HS-5 (cell line): ENCODE measurements around the gene ABHD6.
"Not testable (repeated sequence)": the region's sequence is repeated elsewhere in the genome, so short reads cannot be mapped to it uniquely, and the experiment has no call there.

Source experiments
- DNase-seq: peaks from one replicate; pipeline ENCODE4 v3.0.0-alpha.2; 2012; ENCODE audit warnings: low read depth

The ABHD6 gene

DNA sequence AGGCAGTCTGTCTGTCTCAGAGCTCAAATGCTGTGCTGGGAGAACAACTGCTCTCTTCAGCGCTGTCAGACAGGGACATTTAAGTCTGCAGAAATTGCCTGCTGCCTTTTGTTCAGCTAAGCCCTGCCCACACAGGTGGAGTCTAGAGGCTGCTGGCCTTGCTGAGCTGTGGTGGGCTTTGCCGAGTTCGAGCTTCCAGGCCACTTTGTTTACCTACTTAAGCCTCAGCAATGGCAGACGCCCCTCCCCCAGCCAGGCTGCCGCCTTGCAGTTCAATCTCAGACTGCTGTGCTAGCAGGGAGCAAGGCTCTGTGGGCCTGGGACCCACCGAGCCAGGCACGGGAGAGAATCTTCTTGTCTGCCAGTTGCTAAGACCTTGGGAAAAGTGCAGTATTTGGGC, 43.5 kb downstream of the ABHD6 start:
- DNase-seq, result no peak

DNA sequence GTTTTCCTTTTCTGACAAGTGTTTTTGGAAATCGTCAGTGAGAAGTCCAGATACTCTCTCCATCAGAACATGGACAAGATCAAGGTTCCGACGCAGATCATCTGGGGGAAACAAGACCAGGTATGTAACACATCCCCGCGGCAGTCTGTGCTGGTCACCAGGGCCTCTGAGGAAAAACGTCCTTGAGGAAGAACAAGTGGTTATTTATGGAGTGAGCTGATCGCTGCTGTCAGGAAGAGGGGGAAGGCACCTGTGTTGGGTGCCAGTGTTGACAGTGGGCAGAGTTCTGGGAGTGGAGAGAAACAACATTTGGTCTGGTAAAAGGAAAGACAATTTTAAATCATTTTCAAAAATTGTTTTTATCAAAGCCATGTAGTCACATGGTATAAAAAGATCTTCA, 47.7 kb downstream of the ABHD6 start:
- DNase-seq, result no peak

DNA sequence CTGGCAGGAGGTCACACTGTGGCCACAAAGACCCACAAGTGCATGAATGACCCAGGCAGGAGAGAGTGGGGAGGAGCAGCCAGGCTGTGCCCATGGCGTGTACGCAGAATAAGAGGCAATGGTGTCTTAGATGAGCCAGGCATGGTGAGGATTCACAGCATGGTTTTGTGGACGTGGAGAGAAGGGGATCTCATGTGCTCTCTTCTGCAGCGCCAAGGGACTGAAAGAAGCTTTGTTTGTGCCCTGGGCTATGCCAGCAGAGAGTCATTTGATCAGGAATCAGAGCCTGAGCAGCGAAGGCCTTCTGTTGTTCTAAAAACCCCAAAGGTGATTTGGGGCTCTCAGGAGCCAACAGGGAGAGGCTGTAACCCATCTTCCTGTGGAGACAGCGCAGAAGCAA, 49.8 kb downstream of the ABHD6 start:
- DNase-seq, result no peak

DNA sequence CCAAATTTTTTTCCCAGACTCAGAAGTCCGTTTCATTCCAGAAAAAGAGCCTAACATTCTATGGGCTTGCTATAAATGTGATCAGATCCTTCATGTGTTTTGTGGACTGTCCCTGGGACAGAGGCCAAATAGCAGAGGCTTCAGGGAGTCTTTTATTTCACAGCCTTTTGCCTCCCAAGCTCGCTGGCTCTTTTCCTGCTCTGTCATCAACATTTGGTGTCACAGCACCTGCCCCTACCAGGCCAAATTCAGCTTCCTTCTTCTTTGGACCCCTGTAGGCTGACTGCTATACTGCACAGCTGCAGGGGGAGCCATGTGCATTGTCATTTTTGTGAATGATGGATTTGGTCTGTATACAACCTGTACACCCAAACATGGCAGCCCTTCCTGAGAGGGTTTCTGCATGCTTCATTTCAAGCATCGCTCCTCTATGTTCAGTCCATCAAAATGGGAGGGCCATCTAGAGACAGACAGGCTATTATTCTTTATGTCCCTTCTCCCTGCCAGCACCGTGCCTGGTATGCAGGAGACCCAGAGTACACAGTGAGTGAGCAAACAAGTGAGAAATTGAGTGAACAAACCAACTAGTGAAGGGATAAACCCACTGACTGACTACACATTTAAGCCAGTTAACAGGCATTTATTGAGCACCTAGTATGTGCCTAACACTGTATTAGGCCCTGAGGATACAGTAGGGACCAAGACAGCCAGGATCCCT, 50.6 kb downstream of the ABHD6 start:
- no peak for DNase-seq

DNA sequence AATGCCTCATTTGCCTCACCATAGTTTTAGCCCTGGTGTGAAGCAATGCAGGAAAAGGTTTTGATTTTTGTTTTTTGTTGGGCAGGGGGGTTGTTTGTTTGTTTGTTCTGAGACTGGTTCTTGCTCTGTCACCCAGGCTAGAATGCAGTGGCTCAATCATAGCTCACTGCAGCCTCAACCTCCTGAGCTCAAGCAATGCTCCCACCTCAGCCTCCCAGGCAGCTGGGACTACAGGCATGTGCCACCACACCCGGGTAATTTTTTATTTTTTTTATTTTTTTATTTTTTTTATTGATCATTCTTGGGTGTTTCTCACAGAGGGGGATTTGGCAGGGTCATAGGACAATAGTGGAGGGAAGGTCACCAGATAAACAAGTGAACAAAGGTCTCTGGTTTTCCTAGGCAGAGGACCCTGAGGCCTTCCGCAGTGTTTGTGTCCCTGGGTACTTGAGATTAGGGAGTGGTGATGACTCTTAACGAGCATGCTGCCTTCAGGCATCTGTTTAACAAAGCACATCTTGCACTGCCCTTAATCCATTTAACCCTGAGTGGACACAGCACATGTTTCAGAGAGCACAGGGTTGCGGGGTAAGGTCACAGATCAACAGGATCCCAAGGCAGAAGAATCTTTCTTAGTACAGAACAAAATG, 51.5 kb downstream of the ABHD6 start:
- DNase-seq, result not testable (repeated sequence)

DNA sequence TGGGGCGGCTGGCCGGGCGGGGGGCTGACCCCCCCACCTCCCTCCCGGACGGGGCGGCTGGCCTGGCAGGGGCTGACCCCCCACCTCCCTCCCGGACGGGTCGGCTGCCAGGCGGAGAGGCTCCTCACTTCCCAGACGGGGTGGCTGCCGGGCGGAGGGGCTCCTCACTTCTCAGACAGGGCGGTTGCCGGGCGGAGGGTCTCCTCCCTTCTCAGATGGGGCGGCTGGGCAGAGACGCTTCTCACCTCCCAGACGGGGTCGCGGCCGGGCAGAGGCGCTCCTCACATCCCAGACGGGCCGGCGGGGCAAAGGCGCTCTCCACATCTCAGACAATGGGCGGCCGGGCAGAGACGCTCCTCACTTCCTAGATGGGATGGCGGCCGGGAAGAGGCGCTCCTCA, 52.9 kb downstream of the ABHD6 start:
- not testable (repeated sequence) for DNase-seq

DNA sequence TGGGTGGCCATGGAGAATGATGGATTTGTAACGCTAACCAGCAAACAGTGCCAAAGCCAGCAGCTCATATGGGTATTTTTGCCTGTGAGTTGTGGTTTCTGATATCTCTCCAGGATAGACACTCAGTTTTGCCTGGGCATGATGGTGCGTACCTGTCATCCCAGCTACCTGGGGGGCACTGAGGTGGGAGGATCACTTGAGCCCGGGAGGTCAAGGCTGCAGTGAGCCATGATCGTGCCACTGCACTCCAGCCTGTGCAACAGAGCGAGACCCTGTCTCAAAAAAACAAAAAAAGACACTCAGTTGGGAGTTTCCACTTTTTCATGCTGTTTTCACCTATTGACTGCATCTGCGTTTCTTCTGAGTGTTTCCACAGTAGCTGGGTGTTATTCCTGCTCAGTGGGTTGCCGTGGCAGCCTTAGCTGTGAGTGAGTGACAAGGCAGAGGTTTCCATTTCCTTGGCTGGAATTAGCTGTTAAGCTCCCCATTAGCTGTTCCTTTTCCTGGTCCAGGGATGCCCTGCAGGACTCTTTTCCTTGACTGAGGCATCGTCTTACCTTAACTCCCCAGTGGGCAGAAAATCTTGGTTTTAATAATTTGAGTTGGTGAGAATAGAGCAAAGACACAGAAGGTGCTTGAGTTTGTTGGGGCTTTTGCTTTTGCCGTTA, 54.2 kb downstream of the ABHD6 start:
- DNase-seq, result no peak

DNA sequence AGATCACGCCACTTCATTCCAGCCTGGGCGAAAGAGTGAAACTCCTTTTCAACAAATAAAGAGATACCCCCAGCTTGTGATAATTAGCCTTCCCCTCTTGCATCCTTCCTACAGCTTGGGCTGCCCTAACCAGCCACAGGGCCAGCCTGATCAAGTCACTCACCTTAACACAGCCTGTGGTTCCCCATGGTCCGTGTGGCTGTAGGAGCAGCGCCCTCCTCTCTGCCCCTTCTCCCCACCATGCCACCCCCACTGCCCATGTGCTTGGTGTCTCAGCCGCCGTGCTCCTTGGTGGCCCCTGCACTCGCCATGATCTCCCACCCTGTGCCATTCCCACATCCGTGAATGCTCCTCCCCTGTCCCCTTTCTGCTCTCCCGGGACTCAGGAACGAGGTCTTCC, 55.3 kb downstream of the ABHD6 start:
- DNase-seq, result no peak

DNA sequence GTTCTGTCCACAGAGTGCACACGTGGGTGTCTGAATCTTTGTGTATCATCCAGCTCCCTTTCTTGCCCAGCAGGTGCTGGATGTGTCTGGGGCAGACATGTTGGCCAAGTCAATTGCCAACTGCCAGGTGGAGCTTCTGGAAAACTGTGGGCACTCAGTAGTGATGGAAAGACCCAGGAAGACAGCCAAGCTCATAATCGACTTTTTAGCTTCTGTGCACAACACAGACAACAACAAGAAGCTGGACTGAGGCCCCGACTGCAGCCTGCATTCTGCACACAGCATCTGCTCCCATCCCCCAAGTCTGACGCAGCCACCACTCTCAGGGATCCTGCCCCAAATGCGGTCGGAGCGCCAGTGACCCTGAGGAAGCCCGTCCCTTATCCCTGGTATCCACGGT, 55.9 kb downstream of the ABHD6 start:
- no peak for DNase-seq

DNA sequence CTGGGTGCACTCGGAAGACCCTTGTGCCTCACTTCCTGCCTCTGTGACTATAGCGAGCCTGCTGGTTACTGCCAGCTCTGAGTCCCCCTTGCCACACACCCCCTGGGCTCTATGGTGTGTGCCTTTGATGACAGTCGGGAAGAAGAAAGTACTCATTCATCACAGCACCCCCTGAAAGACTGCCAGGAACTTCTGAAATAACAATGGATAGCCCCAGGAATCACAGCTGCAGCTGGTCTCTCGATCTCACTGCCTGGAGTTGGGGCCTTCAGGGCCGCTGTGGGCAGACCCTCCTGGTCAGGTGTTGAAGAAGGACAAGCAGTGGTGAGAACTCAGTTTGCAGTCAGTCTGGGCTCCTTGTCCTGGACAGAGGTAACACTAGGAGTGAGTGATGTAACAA, 58.7 kb downstream of the ABHD6 start:
- DNase-seq, result no peak

DNA sequence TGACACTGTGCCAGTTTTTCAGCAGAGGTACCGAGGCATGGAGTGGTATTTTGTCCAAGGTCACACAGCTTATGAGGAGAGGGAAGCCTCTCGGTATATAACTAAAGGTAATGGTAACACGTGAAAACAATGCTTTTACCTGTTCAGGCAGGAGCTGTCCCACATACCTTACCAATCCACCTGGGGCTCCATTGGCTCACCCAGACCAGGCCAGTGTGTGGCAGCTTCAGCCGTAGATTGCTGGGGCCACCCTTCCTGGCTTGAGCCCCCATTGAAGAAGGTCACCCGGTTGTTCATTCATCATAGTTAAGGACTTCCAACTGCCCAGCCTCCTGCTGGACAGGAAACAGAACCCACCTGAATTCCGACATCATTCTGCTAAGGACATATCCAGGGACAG, 59.3 kb downstream of the ABHD6 start:
- no peak for DNase-seq

DNA sequence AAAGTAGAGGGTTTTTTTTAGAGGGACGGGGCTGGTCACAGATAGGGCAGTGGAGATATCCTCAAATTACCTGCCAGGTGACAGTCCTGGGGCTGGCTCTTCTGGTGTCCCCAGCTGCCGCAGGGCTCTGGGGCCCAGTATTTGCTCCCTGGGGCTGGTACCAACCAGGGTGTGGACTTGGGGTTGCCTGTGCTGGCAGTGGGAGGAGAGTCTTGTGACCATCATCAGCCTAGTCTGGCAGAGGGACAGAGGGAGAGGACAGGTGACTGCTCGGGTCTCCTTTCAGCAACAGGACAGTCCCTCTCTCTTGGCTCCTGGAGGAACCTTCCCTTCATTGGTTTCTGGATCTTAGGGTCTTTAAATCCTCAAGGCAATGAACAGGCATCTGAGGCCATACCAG, 60.6 kb downstream of the ABHD6 start:
- no peak for DNase-seq

DNA sequence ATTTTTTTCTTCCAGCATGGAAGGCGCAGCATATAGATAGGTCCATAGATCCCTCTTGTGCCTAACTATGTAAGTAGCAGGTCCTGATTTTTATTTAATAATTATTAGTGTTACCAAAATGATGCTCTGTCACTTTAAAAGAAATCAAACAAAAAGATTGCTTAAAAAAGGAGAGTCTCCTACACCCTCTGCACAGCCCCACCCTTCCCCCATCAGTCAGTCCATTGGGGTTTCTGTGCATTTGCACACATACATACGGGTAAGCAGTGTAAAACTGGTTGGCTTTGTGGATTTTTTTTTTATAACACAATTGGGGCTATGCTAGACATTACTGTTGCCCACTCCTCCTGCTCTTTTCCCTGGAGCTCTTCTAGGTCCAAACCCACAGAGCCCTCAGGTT, 61.5 kb downstream of the ABHD6 start:
- DNase-seq, result no peak

DNA sequence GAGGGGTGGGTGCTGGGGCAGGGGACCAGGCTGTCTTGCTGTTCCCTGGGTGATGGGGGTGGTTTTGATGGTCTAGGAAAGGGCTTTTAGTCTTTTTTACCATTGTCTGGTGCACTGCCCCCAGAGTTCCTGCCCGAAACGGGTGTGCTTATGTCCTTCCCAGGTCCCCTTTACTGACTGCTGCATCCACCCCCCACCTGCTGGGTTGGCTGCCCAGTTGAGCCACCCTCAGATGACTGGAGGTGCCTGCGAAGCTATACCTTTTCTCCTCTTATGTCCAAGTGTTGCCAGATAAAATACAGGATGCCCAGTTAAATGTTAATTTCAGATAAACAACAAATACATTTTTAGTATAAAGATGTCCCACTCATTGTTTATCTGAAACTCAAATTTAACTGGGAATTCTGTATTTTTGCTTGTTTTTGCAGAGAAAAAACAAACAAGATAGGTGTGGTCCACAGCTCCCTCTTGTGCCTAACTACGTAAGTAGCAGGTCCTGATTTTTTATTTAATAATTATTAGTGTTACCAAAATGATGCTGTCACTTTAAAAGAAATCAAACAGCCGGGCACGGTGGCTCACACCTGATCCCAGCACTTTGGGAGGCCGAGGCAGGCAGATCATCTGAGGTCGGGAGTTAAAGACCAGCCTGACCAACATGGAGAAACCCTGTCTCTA, 62.4 kb downstream of the ABHD6 start:
- peak; percentile 19 for DNase-seq

DNA sequence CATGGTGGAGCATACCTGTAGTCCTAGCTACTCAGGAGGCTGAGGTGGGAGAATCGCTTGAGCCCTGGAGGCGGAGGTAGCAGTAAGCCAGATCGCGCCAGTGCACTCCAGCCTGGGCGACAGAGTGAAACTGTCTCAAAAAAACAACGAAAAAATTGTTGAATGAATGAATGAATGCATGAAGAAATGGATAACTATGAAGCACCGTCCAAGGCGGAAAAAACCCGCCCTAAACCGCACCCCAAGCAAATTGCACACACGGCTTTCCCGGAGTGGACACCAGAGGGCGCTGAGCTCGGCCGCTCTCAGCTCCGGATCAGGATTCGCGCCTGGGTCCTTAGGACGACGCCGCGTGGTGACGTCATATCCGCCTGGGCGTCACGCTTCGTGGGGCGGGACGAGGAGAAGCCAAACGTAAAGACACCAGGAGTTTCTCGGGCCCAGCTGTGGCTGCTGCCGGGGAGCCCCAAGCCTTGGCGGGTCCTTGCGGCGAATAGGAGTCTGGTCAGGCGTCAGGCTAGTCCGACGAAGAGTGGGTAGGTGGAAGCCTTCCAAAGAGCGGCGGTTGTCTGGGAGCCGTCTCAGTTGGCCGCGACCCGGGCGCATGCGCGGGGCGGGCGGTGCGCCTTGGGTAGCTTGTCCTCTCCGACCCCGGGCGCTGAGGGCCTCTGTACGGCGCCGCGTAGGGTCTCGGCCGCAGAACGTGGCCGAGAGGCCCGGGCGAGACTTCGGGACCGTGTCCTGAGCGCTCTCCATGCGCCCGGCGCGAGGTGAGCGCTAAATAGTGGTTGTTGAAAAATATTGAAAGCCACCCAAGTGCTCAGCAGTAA, 68.5 kb downstream of the ABHD6 start, which contains the start of the genes HTD2 and RPP14:
Gene HTD2 (plus strand): TSS at position 639 of the 830 bp plus-strand sequence. CDS start 11,094 bp downstream, outside the sequence.
Gene RPP14 (plus strand): TSS at position 364 of the 830 bp plus-strand sequence. CDS start 4,085 bp downstream, outside the sequence.
- peak; percentile 88 for DNase-seq

DNA sequence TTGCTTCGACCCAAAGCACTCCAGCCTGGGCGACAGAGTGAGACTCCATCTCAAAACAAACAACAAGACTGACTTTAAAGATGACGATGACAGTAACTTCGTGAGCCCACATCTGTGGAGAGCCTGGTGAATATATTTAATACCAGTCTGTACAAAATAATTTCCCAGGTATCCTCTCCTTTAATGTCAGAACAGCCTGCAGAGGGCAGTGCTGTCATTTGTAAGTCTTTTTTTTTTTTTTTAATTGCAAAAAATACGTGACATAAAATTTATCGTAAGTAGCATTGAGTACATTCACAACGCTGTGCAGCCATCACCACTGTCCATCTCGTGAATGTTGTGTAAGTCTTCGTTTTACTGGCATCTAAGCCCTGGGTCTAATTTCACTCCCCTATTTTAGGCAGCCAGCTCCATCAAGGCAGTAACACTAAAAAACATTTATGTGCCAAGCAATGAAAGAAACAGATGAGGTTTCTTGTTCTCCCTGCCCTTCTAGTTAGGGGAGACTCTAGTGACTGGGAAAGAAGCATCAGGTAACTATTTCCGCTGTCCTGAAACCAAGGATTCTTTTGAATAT, 70.1 kb downstream of the ABHD6 start:
- DNase-seq, result peak; percentile 32

DNA sequence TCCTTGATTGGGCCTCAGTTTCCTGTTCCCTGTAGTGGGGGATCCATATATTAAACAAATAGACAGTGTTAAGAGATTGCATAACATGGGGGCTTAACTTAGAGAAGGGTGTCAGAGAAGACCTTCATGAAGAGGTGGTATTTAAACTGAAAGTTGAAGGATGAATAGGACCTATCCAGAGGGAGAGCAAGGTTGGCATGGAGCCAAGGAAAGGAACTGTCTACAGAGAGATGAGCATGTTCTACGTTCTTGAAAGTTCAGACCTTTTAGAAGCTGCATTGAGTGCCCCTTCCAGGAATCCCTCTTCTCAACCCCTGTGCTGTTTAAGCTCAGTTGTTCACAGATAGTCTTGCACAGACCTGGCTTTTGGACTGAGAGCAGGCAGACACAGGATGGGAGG, 71.1 kb downstream of the ABHD6 start:
- no peak for DNase-seq

DNA sequence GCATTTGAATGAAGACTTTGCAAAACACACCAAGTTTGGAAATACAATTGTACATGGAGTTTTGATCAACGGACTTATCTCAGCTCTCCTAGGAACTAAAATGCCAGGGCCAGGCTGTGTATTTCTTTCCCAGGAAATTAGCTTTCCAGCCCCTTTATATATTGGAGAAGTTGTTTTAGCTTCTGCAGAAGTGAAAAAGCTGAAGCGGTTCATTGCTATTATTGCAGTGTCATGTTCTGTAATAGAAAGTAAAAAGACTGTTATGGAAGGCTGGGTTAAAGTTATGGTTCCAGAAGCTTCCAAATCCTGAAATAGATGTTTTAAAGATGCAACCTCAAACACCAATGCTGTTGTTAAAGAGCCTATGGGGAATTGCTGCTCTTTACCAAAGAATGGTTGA, 80.2 kb downstream of the ABHD6 start:
- DNase-seq, result no peak

DNA sequence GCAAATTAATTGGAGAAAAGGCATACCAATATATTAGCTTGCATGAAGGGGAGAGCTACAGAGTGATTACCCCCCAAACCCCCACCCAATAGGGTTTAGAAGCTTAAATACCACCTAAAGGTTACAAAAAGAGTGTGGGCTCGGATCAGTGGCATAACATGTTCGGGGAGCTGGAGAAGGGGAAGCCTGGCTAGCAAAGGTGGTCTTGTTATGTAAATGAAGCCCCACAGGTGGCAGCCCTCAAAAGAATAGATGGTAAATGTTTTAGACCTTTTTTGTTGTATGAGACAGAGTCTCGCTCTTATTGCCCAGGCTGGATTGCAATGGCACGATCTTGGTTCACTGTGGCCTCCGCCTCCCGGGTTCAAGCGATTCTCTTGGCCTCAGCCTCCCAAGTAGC, 84.2 kb downstream of the ABHD6 start:
- no peak for DNase-seq

DNA sequence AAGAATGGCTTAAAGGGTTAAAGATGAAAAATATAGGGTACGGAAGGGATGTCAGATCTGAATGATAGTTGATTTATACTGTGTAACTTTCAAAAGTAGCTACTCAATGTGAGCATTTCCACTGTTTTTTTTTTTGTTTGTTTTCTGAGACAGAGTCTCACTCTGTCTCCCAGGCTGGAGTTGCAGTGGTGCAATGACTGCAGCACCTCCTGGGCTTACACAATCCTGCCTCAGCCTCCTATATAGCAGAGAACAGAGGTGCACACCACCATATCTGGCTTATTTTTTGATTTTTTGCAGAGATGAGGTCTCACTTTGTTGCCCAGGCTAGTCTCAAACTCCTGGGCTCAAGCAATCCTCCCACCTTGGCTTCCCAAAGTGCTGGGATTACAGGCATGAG, 85.2 kb downstream of the ABHD6 start:
- no peak for DNase-seq
